GM12878 (cell line): ENCODE measurements around the gene IDH3A. TPM values are rescaled to one million over a fixed set of nuclear protein-coding genes. Genes with fewer than 3 reads are reported as not detected.

ENCODE experiments used
- BRCA1 ChIP-seq: IDR thresholded peaks from 2 replicates; pipeline ENCODE4 v1.6.1; 2011; ENCODE audit warnings: low read depth, low read length, improper control_type of control experiment
- CBX5 ChIP-seq: sonication (generic); IDR thresholded peaks from 2 replicates; pipeline ENCODE4 v1.6.1; 2016; ENCODE audit warnings: low read depth, moderate library complexity, mild to moderate bottlenecking, inconsistent platforms
- CHD4 ChIP-seq: fragments of 200-600 bp; sonication (generic); IDR thresholded peaks from 2 replicates; pipeline ENCODE4 v1.6.1; 2016; ENCODE audit warnings: mild to moderate bottlenecking
- FOS ChIP-seq: IDR thresholded peaks from 3 replicates; pipeline ENCODE4 v1.6.1; 2011; ENCODE audit warnings: borderline replicate concordance; ENCODE audit not compliant: insufficient read length; ENCODE audit errors: extremely low read depth
- FOXK2 ChIP-seq: fragments of 450-650 bp; IDR thresholded peaks from 2 replicates; pipeline ENCODE4 v1.6.1; 2017; ENCODE audit warnings: mild to moderate bottlenecking, moderate library complexity
- IKZF2 ChIP-seq, 2 experiments: fragments of 450-650 bp; IDR thresholded peaks; 2 replicates each; pipeline ENCODE4 v1.6.1; 2017; ENCODE audit warnings: mild to moderate bottlenecking in 2 of 2, moderate library complexity in 2 of 2
- KAT2A ChIP-seq: conservative IDR thresholded peaks from 2 replicates; pipeline ENCODE4 v1.6.1; 2011; ENCODE audit warnings: low read depth, low read length; ENCODE audit not compliant: control insufficient read depth
- MEF2A ChIP-seq: IDR thresholded peaks from 2 replicates; pipeline ENCODE4 v1.6.1; 2011; ENCODE audit warnings: low read depth, mild to moderate bottlenecking, low read length, moderate library complexity; ENCODE audit not compliant: insufficient read depth
- MEF2B ChIP-seq: fragments of 450-650 bp; IDR thresholded peaks from 2 replicates; pipeline ENCODE4 v1.6.1; 2018; ENCODE audit warnings: mild to moderate bottlenecking, moderate library complexity; ENCODE audit not compliant: partially characterized antibody, poor library complexity, severe bottlenecking
- MYB ChIP-seq: fragments of 150-350 bp; IDR thresholded peaks from 2 replicates; pipeline ENCODE4 v1.6.1; 2014; ENCODE audit warnings: mild to moderate bottlenecking, low read depth, low read length, borderline replicate concordance
- MYC ChIP-seq: IDR thresholded peaks from 2 replicates; pipeline ENCODE4 v1.6.1; 2011; ENCODE audit warnings: mild to moderate bottlenecking, low read length, moderate library complexity, inconsistent platforms; ENCODE audit not compliant: insufficient read depth, insufficient replicate concordance, insufficient read length, severe bottlenecking
- NFYB ChIP-seq: IDR thresholded peaks from 2 replicates; pipeline ENCODE4 v1.6.1; 2011; ENCODE audit warnings: low read depth, mild to moderate bottlenecking, low read length, improper control_type of control experiment, moderate library complexity; ENCODE audit not compliant: insufficient read depth
- NR2C1 ChIP-seq: fragments of 450-650 bp; IDR thresholded peaks from 2 replicates; pipeline ENCODE4 v1.6.1; 2017; ENCODE audit warnings: antibody characterized with exemption, mild to moderate bottlenecking, moderate library complexity
- POLR2A ChIP-seq: IDR thresholded peaks from 2 replicates; pipeline ENCODE4 v1.6.1; 2011; ENCODE audit warnings: low read depth, mild to moderate bottlenecking, low read length
- RB1 ChIP-seq: fragments of 450-650 bp; formaldehyde crosslinking; IDR thresholded peaks from 2 replicates; pipeline ENCODE4 v1.6.1; 2017; ENCODE audit warnings: mild to moderate bottlenecking, borderline replicate concordance
- YBX1 ChIP-seq: fragments of 450-650 bp; IDR thresholded peaks from 2 replicates; pipeline ENCODE4 v1.6.1; 2016; ENCODE audit warnings: antibody characterized with exemption
- YY1 ChIP-seq: IDR thresholded peaks from 2 replicates; pipeline ENCODE4 v1.6.1; 2011; ENCODE audit warnings: low read depth, mild to moderate bottlenecking, low read length
- ZNF217 ChIP-seq: fragments of 450-650 bp; IDR thresholded peaks from 2 replicates; pipeline ENCODE4 v1.6.1; 2017; ENCODE audit warnings: antibody characterized with exemption, mild to moderate bottlenecking
- ZNF24 ChIP-seq: fragments of 450-650 bp; IDR thresholded peaks from 2 replicates; pipeline ENCODE4 v1.6.1; 2017; ENCODE audit warnings: antibody characterized with exemption, mild to moderate bottlenecking
- ZNF622 ChIP-seq: fragments of 450-650 bp; IDR thresholded peaks from 2 replicates; pipeline ENCODE4 v1.6.1; 2017; ENCODE audit warnings: mild to moderate bottlenecking, inconsistent platforms
- polyA plus RNA-seq, 11 experiments: library from polyadenylated mRNA; depleted of rRNA in 4 of 11; unstranded in 6 of 11; stranded (reverse) in 5 of 11; fragments of >200 nt; fragmentation: Nextera tagmentation in 4 of 11; fragmentation: Illumina TruSeq in 1 of 11; extraction: Ambion mirVana in 4 of 11; extraction: Trizol in 1 of 11; gene quantifications; 1 replicate in 1 of 11; 2 replicates in 10 of 11; pipeline versions ENCODE4 v1.2.1 to v1.2.3, GENCODE V29; 2011 to 2016; ENCODE audit warnings: inconsistent platforms in 2 of 11, missing spikeins in 2 of 11, low read depth in 1 of 11
- total RNA-seq, 4 experiments: library from RNA; depleted of rRNA in 3 of 4; stranded (reverse); fragments of >200 nt in 3 of 4; fragmentation: Illumina TruSeq in 1 of 4; extraction: Trizol in 1 of 4; gene quantifications; 2 replicates each; pipeline versions ENCODE4 v1.2.1 to v1.2.3, GENCODE V29; 2013 to 2021
- TF ChIP-seq, protein P1 (sequence below): IDR thresholded peaks from 2 replicates; pipeline ENCODE4 v1.6.1; 2012; ENCODE audit warnings: mild to moderate bottlenecking, low read depth, low read length
- TF ChIP-seq, protein P2 (sequence below): fragments of 450-650 bp; IDR thresholded peaks from 2 replicates; pipeline ENCODE4 v1.6.1; 2017; ENCODE audit warnings: low read depth, mild to moderate bottlenecking, moderate library complexity
- TF ChIP-seq, protein P3 (sequence below): fragments of 450-650 bp; IDR thresholded peaks from 2 replicates; pipeline ENCODE4 v1.6.1; 2018; ENCODE audit warnings: mild to moderate bottlenecking, low read depth, moderate library complexity; ENCODE audit not compliant: partially characterized antibody

The IDH3A gene
- total and polyA plus RNA-seq, 10 of the 15 experiments (the other 5 are each of a cell fraction or from before 2014, with no cell fraction given), result 83.9 to 254 (median 195) TPM

GRCh38 chr15:78131295-78132061 is 17.7 kb upstream of the IDH3A start, which contains the start of gene CIB2 (continued):
- TF ChIP-seq NFYB (no peak), MYC (no peak), POLR2A (peak; percentile 80), YBX1 (no peak), FOXK2 (no peak), ZNF24 (0 out of 2 replicates have a peak, but pooled peaks have one; percentile 37), IKZF2 (IDR thresholded peaks at IDR 0.05) (peak in 1 of 2 experiments; percentile 19; a peak in 1 of 4 replicates), NR2C1 (peak; percentile 53; the same call in 1 of the 2 replicates), MYB (no peak), KAT2A (no peak), MEF2A (0 out of 2 replicates have a peak, but pooled peaks have one; percentile 15), CBX5 (no peak), ZNF622 (no peak), BRCA1 (no peak), YY1 (peak; percentile 71), MEF2B (peak; percentile 82), RB1 (peak; percentile 93; the same call in 1 of the 2 replicates), ZNF217 (peak; percentile 59; the same call in 1 of the 2 replicates), CHD4 (no peak), FOS (no peak)
- TF ChIP-seq, protein P1, sequence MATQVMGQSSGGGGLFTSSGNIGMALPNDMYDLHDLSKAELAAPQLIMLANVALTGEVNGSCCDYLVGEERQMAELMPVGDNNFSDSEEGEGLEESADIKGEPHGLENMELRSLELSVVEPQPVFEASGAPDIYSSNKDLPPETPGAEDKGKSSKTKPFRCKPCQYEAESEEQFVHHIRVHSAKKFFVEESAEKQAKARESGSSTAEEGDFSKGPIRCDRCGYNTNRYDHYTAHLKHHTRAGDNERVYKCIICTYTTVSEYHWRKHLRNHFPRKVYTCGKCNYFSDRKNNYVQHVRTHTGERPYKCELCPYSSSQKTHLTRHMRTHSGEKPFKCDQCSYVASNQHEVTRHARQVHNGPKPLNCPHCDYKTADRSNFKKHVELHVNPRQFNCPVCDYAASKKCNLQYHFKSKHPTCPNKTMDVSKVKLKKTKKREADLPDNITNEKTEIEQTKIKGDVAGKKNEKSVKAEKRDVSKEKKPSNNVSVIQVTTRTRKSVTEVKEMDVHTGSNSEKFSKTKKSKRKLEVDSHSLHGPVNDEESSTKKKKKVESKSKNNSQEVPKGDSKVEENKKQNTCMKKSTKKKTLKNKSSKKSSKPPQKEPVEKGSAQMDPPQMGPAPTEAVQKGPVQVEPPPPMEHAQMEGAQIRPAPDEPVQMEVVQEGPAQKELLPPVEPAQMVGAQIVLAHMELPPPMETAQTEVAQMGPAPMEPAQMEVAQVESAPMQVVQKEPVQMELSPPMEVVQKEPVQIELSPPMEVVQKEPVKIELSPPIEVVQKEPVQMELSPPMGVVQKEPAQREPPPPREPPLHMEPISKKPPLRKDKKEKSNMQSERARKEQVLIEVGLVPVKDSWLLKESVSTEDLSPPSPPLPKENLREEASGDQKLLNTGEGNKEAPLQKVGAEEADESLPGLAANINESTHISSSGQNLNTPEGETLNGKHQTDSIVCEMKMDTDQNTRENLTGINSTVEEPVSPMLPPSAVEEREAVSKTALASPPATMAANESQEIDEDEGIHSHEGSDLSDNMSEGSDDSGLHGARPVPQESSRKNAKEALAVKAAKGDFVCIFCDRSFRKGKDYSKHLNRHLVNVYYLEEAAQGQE, result no peak
- TF ChIP-seq, protein P2, sequence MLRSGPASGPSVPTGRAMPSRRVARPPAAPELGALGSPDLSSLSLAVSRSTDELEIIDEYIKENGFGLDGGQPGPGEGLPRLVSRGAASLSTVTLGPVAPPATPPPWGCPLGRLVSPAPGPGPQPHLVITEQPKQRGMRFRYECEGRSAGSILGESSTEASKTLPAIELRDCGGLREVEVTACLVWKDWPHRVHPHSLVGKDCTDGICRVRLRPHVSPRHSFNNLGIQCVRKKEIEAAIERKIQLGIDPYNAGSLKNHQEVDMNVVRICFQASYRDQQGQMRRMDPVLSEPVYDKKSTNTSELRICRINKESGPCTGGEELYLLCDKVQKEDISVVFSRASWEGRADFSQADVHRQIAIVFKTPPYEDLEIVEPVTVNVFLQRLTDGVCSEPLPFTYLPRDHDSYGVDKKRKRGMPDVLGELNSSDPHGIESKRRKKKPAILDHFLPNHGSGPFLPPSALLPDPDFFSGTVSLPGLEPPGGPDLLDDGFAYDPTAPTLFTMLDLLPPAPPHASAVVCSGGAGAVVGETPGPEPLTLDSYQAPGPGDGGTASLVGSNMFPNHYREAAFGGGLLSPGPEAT, result no peak
- TF ChIP-seq, protein P3, sequence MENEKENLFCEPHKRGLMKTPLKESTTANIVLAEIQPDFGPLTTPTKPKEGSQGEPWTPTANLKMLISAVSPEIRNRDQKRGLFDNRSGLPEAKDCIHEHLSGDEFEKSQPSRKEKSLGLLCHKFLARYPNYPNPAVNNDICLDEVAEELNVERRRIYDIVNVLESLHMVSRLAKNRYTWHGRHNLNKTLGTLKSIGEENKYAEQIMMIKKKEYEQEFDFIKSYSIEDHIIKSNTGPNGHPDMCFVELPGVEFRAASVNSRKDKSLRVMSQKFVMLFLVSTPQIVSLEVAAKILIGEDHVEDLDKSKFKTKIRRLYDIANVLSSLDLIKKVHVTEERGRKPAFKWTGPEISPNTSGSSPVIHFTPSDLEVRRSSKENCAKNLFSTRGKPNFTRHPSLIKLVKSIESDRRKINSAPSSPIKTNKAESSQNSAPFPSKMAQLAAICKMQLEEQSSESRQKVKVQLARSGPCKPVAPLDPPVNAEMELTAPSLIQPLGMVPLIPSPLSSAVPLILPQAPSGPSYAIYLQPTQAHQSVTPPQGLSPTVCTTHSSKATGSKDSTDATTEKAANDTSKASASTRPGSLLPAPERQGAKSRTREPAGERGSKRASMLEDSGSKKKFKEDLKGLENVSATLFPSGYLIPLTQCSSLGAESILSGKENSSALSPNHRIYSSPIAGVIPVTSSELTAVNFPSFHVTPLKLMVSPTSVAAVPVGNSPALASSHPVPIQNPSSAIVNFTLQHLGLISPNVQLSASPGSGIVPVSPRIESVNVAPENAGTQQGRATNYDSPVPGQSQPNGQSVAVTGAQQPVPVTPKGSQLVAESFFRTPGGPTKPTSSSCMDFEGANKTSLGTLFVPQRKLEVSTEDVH, result no peak
